ENCODE data around the gene KCNMB2.

DNA sequence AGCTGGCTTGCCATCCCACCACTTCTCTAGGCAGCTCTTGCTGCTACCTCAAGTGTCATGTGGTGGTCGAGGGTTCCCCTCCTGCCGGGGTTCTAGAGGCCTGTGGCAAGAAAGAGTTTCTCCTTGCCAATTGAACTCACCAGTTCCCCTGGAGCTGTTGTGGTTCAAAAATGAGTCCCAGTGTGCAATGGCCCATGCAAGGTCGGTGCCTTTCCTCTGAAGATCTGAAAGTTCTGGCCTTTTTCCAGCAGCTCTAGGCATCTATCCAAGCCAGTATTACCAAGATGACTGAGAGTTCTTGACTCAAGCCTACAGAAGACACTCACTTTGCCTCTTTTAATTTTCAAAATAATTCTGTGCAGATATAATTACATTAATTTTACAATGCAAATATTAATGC, 163.6 kb downstream of the KCNMB2 start:
- TF ChIP-seq NFE2L1 (CRISPR knock-in tag; IDR thresholded peaks at IDR 0.05) (no peak), KAT7 (CRISPR knock-in tag; IDR thresholded peaks at IDR 0.05; ENCODE audit: borderline replicate concordance) (no peak), CREB1 (CRISPR knock-in tag; IDR thresholded peaks at IDR 0.05) (no peak)
- TF ChIP-seq, protein P1, sequence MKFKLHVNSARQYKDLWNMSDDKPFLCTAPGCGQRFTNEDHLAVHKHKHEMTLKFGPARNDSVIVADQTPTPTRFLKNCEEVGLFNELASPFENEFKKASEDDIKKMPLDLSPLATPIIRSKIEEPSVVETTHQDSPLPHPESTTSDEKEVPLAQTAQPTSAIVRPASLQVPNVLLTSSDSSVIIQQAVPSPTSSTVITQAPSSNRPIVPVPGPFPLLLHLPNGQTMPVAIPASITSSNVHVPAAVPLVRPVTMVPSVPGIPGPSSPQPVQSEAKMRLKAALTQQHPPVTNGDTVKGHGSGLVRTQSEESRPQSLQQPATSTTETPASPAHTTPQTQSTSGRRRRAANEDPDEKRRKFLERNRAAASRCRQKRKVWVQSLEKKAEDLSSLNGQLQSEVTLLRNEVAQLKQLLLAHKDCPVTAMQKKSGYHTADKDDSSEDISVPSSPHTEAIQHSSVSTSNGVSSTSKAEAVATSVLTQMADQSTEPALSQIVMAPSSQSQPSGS (CRISPR knock-in tag; IDR thresholded peaks at IDR 0.05; ENCODE audit: borderline replicate concordance, low read depth), result no peak
- TF ChIP-seq, protein P2, sequence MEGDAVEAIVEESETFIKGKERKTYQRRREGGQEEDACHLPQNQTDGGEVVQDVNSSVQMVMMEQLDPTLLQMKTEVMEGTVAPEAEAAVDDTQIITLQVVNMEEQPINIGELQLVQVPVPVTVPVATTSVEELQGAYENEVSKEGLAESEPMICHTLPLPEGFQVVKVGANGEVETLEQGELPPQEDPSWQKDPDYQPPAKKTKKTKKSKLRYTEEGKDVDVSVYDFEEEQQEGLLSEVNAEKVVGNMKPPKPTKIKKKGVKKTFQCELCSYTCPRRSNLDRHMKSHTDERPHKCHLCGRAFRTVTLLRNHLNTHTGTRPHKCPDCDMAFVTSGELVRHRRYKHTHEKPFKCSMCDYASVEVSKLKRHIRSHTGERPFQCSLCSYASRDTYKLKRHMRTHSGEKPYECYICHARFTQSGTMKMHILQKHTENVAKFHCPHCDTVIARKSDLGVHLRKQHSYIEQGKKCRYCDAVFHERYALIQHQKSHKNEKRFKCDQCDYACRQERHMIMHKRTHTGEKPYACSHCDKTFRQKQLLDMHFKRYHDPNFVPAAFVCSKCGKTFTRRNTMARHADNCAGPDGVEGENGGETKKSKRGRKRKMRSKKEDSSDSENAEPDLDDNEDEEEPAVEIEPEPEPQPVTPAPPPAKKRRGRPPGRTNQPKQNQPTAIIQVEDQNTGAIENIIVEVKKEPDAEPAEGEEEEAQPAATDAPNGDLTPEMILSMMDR (IDR thresholded peaks at IDR 0.05), result no peak
